Activated CD4-positive, CD25-positive, alpha-beta regulatory T cell treated with anti-CD3 and anti-CD28 coated beads, Interleukin-2, amount 50 U/mL, for 72 hours (primary cell): ENCODE measurements around the gene KCNQ1.
A peak's percentile ranks its signal among the peaks of the same experiment; 100 is the strongest.

ENCODE experiments used
- DNase-seq: peaks from one replicate; pipeline ENCODE4 v3.0.0; 2021

The KCNQ1 gene

DNA sequence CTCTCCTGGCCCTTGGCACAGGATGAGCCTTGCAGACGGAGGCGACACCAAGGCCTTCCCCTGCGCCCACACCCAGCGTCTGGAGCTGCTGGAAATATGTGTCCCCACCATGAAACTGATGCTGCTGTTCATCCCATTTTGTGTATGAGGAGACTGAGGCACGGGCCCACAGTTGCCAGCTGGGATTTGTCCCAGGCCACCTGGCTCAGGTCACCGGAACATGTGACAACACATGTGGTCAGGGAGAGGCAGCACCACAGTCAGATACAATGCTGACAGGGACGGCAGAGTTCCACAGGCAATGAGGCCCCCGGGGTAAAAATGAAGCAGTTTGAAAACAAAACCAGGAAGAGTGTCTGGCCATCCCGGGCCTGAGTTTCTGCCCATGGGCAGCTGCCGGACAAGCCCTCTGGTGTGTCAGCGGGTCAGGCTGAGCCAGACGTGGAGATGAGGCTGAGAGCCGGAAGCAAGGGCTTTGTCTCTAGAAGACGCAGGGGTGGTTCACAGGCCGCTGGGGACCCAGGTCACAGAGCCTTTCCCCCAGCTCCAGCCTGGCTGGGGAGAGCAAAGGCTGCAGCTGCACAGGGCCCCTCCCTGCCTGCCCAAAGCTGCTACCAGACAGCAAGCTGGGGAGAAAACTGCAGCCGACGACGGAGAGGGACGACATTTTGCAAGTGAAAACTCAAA is 360.0 kb downstream of the KCNQ1 start:
- no peak for DNase-seq

GRCh38 chr11:2805388-2806056 is 360.7 kb downstream of the KCNQ1 start:
- no peak for DNase-seq

- DNase-seq = peak; percentile 24
Observed at GRCh38 chr11:2806351-2807024, 361.7 kb downstream of the KCNQ1 start.

GRCh38 chr11:2807025-2807681 is 362.3 kb downstream of the KCNQ1 start:
- DNase-seq = no peak

- DNase-seq = peak; percentile 19
Observed at GRCh38 chr11:2807801-2808241, 363.0 kb downstream of the KCNQ1 start.

GRCh38 chr11:2808850-2809846 is 364.3 kb downstream of the KCNQ1 start:
- DNase-seq = no peak

- no peak for DNase-seq
Observed at GRCh38 chr11:2809854-2810253, 365.0 kb downstream of the KCNQ1 start.

DNA sequence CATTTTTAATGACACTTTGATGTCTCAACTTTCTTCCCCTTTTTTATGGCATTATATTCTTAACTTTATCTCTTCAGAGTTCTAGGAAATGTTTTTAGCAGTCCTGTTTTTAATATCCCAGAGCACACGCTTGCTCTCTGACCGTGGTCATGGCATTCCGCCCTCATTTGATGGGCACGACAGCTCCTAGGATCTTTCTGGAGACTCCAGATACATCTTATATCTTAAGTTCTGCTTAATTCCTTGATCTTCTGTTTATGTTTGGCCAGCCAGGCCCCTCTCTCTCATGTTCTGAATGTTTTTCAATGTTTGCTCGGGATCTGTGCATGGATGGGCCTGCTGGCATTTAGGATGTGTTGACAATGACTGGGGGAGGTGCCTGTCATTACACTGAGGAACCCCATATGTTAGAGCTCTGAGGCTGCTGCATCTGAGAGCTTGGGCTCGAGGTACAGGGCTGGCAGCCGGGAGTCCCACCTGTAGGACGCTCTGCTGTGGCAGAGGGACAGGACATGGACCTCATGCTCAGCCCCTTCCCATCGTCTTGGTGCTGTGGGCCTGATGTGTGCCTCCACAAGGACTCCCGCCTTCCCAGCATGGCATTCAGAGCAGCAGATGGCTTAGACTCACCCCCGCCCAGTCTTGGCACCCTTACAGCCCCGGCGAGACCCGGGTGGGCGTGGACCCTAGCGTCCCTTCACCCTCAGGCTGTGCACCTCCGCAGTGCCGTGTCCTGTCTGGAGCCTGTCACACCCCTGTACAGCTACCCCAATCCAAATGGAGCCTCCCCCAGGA is 365.8 kb downstream of the KCNQ1 start:
- DNase-seq = no peak

DNA sequence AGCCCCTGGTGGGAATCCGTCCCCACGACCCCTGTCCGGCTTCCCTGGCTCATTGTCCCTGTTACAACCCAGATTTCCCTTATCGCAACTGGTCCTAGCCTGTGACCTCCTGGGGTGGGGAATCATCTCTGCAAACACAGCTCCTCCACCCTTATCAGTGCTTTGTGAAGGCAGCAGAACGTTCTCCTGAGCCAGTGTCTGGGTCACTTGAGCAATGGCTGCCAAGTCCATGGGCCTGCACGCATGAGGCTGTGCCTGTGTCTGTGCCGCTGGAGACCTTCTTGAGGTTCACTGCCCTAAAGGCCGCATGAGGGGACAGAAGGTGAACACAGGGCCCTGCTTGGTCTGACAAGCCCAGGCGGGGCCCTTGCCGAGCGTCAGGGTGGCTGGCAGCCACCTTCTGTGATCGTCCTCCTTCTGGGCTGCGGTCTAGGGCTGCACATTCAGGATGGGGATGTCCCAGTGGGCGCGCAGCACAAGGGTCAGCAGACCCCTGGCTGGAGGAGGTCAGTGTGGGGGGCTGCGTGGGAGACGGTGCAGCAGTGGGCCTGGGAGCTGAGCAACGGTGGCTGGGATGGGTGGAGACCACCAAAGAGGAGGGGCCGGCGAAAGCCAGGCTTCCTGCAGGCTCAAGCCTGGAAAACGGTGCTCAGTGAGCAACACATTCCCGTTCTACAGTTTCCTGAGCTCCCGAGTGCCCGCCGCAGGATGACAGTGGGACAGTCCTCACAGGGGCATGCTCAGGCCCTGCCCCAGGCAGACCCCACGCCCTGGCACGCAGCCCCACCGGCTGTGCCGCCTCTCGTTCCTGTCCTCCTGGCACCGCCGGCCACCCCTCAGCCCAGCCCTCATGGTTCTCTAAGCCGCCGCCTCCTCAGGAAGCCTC is 366.6 kb downstream of the KCNQ1 start:
- DNase-seq = no peak

GRCh38 chr11:2812371-2812991 is 367.7 kb downstream of the KCNQ1 start:
- DNase-seq = no peak

- no peak for DNase-seq
Observed at GRCh38 chr11:2813141-2813908, 368.5 kb downstream of the KCNQ1 start.

DNA sequence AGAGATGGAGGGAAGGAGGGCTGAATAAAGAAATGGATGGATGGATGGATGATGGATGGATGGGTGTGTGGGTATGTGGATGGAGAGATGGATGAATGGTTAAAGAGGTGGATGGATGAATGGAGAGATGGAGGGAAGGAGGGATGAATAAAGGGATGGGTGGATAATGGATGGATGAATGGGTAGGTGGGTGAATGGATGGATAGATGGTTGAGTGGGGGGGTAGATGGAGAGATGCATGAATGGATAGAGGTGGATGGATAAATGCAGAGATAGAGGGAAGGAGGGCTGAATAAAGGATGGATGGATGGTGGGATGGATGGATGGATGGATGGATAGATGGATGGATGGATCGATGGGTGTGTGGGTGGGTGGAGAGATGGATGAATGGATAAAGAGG is 369.2 kb downstream of the KCNQ1 start:
- DNase-seq = no peak

DNA sequence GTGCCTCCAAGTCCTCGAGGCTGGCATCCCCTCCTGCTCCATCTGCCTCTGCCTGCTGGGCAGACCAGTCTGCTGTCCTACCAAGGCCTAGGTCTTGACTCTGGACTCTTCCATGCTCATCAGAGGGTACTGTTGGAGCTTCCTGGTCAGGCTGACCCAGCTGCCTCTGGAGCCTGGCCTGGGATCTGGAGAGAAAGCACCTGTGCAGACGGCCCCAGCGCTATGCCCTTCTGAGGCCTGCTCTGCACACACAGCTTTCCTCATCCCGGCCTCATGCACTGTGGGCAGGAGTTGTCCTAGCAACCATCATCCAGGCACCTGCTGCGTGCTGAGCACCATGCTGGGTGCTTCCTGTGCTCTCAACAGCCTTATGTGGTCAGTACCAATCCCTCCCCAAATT is 369.9 kb downstream of the KCNQ1 start:
- DNase-seq = no peak

DNA sequence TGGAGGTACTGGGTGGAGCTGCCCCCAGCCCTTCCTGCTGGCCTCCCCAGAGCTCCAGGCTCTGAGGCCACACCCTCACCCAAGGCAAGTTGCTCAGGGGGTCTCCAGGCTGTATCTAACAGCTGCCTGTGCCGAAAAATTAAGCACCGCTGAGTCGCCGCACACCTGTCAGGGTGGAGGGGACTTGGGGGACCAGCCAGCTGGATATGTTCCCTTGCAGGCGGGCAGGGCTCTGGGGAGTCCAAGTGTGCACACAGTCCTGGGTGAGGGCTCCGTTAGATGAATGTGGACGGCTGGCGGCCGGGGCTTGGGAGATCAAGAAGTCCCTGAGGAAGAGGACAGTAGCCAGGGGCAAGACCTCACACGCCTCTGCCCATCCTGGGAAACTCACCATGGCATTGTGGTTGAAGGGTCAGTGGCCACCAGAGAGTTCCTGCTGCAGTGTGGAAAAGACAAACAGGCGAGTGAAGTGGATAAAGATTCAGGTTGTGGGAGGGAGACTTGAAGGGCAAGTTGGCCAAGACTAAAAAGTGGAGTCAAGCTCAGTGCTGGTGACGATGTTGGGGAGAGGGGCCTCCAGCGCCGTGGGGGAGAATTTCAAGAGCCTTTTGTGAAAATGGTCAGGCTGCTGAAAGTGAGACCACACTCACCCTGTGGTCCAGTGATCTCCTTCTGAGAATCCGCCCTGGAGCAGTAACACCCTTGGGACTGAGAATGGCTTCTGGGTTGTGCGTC is 371.1 kb downstream of the KCNQ1 start:
- no peak for DNase-seq

- DNase-seq = no peak
Observed at GRCh38 chr11:2816523-2816922, 371.7 kb downstream of the KCNQ1 start.

GRCh38 chr11:2816941-2817421 is 372.2 kb downstream of the KCNQ1 start:
- no peak for DNase-seq

DNA sequence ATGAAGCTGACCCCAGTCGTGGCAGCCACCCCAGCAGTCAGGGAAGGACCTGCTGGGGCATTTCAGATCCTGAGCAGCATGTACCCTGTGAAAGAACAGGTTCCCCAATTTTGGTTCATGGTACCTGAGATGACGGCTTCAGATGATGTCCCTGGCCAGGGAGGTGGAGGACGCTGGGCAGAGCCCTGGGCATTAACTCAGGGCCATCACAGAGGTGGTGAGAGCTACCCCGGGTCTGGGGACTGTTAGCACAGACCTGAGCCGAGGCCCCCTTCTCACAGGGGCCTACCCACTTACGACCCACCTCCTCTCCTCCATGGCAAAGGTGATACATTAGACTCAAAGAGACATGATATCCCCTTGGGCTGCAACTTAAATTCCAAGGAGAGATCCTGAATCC is 372.6 kb downstream of the KCNQ1 start:
- no peak for DNase-seq

- no peak for DNase-seq
Observed at GRCh38 chr11:2818021-2818420, 373.2 kb downstream of the KCNQ1 start.
